Prostate gland (tissue), 2 donors: ENCODE data around the gene FCN1.

Source experiments
- CTCF ChIP-seq, 4 experiments: fragments of 200-600 bp in 2 of 4; fragments of 450-650 bp in 2 of 4; sonication (generic) in 2 of 4; IDR thresholded peaks; 1 replicate in 3 of 4; 2 replicates in 1 of 4; pipeline ENCODE4 v1.5.1; 2016 to 2019; ENCODE audit warnings: antibody characterized with exemption in 4 of 4, mild to moderate bottlenecking in 2 of 4, moderate library complexity in 2 of 4
- POLR2A ChIP-seq: fragments of 450-650 bp; IDR thresholded peaks from one replicate; pipeline ENCODE4 v1.6.1; 2016; ENCODE audit warnings: antibody characterized with exemption, mild to moderate bottlenecking
- POLR2AphosphoS5 ChIP-seq: sonication (generic); formaldehyde crosslinking; IDR thresholded peaks from one replicate; pipeline ENCODE4 v1.6.1; 2017; ENCODE audit warnings: antibody characterized with exemption

DNA sequence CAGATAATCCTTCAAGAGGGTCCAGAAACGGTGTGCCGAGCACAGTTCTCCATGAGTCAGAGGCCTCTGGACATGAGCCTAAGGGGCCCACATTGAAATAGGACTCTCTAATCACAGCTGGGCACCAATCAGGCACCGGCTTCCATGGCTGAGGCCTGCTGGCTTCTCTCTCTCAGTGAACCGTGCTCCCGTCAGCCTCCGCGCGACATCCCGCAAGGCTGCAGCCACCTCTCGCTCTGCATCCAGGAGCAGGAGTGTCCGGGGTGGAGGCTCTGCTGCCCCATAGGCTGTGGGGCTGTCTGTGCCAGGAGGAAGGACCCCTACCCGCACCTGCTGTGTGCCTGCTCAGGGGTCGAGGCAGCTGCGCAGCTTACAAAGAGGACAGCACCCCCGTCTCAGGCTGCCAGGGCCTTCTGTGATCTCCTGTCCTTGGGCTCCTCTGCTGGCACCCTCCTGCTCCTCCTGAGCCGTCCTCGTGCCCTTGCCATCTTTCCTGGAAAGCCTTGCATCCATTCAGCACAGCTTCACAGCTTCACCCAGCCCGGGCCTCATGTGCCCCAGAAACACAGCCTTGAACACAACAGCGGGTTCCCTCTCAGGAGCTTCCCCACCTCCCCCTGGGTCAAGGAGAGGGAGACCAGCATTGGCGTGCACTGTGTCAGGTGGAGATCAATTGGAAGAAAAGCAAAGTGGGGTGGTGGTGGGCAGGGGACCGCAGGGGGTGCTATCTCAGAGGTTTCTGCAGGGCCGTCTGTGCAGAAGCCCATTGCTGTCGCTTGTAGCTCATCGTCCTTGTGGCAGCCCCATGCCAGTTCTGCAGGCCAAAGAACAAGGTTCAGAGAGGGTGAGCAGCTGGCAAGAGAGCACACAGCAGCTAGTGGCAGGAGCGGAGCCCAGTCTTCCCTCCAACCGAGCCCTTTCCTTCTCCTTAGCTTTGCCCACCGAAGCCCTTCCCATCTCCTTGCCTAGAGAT is 22.8 kb upstream of the FCN1 start:
- TF ChIP-seq CTCF (IDR thresholded peaks at IDR 0.05) (no peak), POLR2A (no peak), POLR2AphosphoS5 (no peak)
